Suppressor macrophage (primary cell): ENCODE results near the gene BCL11A.

Experiments
- DNase-seq, 4 experiments: peaks; one replicate each; pipeline ENCODE4 v3.0.0-alpha.2; 2020 to 2022

The BCL11A gene

GRCh38 chr2:60460577-60461420 lies 92.7 kb downstream of the BCL11A start:
- DNase-seq: no peak

GRCh38 chr2:60459851-60460250 lies 93.6 kb downstream of the BCL11A start:
- peak in 2 of 4 experiments; percentile 51 to 56 for DNase-seq

GRCh38 chr2:60456115-60456770 lies 97.2 kb downstream of the BCL11A start:
- no peak for DNase-seq

GRCh38 chr2:60453872-60454271 lies 99.6 kb downstream of the BCL11A start:
- DNase-seq: no peak

GRCh38 chr2:60453301-60453700 lies 100.2 kb downstream of the BCL11A start:
- DNase-seq: no peak

- no peak for DNase-seq
These were observed 103.0 kb downstream of the BCL11A start for GRCh38 chr2:60450488-60450887.

- no peak for DNase-seq
These were observed 105.5 kb downstream of the BCL11A start for GRCh38 chr2:60447943-60448342.

GRCh38 chr2:60446413-60447267 lies 106.8 kb downstream of the BCL11A start:
- DNase-seq: peak in 3 of 4 experiments; percentile 26 to 30 (median 28)

GRCh38 chr2:60445684-60446179 lies 107.7 kb downstream of the BCL11A start:
- DNase-seq: no peak

GRCh38 chr2:60442608-60443007 lies 110.8 kb downstream of the BCL11A start:
- no peak for DNase-seq

GRCh38 chr2:60441800-60442199 lies 111.7 kb downstream of the BCL11A start:
- peak; percentile 17 to 69 (median 42) for DNase-seq

- no peak for DNase-seq
These were observed 112.7 kb downstream of the BCL11A start for GRCh38 chr2:60440767-60441163.

GRCh38 chr2:60440079-60440766 lies 113.2 kb downstream of the BCL11A start:
- no peak for DNase-seq

GRCh38 chr2:60439219-60439974 lies 114.1 kb downstream of the BCL11A start:
- DNase-seq: peak; percentile 90 to 96 (median 94)

GRCh38 chr2:60438653-60439052 lies 114.8 kb downstream of the BCL11A start:
- DNase-seq: no peak

- DNase-seq: no peak
These were observed 115.3 kb downstream of the BCL11A start for GRCh38 chr2:60438131-60438530.

GRCh38 chr2:60437080-60437696 lies 116.3 kb downstream of the BCL11A start:
- DNase-seq: no peak

- no peak for DNase-seq
These were observed 120.3 kb downstream of the BCL11A start for GRCh38 chr2:60433018-60433596.

GRCh38 chr2:60432035-60432601 lies 121.3 kb downstream of the BCL11A start:
- no peak for DNase-seq

GRCh38 chr2:60429681-60430080 lies 123.8 kb downstream of the BCL11A start:
- no peak for DNase-seq
